Panc1 (cell line): Measurements from ENCODE around the gene FOXP4. TPM values are rescaled to one million over a fixed set of nuclear protein-coding genes. Genes with fewer than 3 reads are reported as not detected.

ENCODE experiments used
- ATAC-seq: fragments of 200-7000 bp; cut with Tn5 transposase; 2 replicates; pipeline ENCODE4 v1.9.1; 2020; ENCODE audit warnings: mild to moderate bottlenecking, moderate library complexity
- BruUV-seq: library from RNA; stranded (reverse); fragments of 400-500 nt; replicated peaks from 2 replicates; lab custom pipeline; 2021; lab: Mats Ljungman, UMichigan
- CTCF ChIA-PET: fragments of 300-600 bp; sonication (Branson Sonifier 250); formaldehyde crosslinking; loops from one replicate; lab custom pipeline; 2022; ENCODE audit warnings: antibody characterized with exemption; lab: Charles Lee
- POLR2A ChIA-PET: fragments of 300-600 bp; sonication (Branson Sonifier 250); formaldehyde crosslinking; loops from one replicate; lab custom pipeline; 2022; ENCODE audit warnings: antibody characterized with exemption; lab: Charles Lee
- DNase-seq: peaks from one replicate; pipeline ENCODE4 v3.0.0-alpha.2; 2010; ENCODE audit warnings: low read depth, low spot score
- H3K27ac ChIP-seq: 2 replicates; pipeline ENCODE4 v1.5.1; 2011; ENCODE audit warnings: mild to moderate bottlenecking, low read length, inconsistent platforms
- H3K27me3 ChIP-seq: fragments of 200-500 bp; sonication (Bioruptor generic); 2 replicates; pipeline ENCODE4 v1.6.0; 2014; ENCODE audit warnings: low read length, inconsistent platforms; ENCODE audit not compliant: control insufficient read depth, insufficient read depth
- H3K36me3 ChIP-seq: fragments of 200-500 bp; sonication (Bioruptor generic); 2 replicates; pipeline ENCODE4 v1.5.1; 2014; ENCODE audit warnings: inconsistent platforms, mild to moderate bottlenecking, low read length, moderate library complexity; ENCODE audit not compliant: control insufficient read depth, insufficient read depth
- H3K4me1 ChIP-seq: 2 replicates; pipeline ENCODE4 v1.5.1; 2011; ENCODE audit warnings: inconsistent platforms, mild to moderate bottlenecking, low read length, moderate library complexity; ENCODE audit not compliant: control insufficient read depth, insufficient read depth
- H3K4me3 ChIP-seq, 2 experiments: 2 replicates each; pipeline ENCODE4 v1.5.1; 2011 to 2012; ENCODE audit warnings: low read depth in 2 of 2, low read length in 2 of 2, mild to moderate bottlenecking in 2 of 2, inconsistent platforms in 1 of 2, moderate library complexity in 1 of 2
- H3K9me3 ChIP-seq: fragments of 200-500 bp; sonication (Bioruptor generic); 2 replicates; pipeline ENCODE4 v1.5.1; 2014; ENCODE audit warnings: low read depth, mild to moderate bottlenecking, inconsistent platforms, low read length, moderate library complexity; ENCODE audit not compliant: control insufficient read depth, insufficient read depth
- CTCF ChIP-seq: fragments of 450-650 bp; IDR thresholded peaks from 2 replicates; pipeline ENCODE4 v1.5.1; 2017; ENCODE audit warnings: mild to moderate bottlenecking
- POLR2AphosphoS5 ChIP-seq: IDR thresholded peaks from 2 replicates; pipeline ENCODE4 v1.6.1; 2012; ENCODE audit warnings: mild to moderate bottlenecking, low read depth, low read length, moderate library complexity
- REST ChIP-seq, 2 experiments: IDR thresholded peaks; 2 replicates each; pipeline ENCODE4 v1.6.1; 2011 to 2012; ENCODE audit warnings: low read depth in 2 of 2, control low read depth in 1 of 2, low read length in 1 of 2, mild to moderate bottlenecking in 1 of 2, moderate library complexity in 1 of 2; ENCODE audit not compliant: insufficient read depth in 1 of 2
- SIN3A ChIP-seq: IDR thresholded peaks from 2 replicates; pipeline ENCODE4 v1.6.1; 2012; ENCODE audit warnings: low read depth, mild to moderate bottlenecking, low read length, moderate library complexity, borderline replicate concordance; ENCODE audit not compliant: insufficient read depth
- TCF7L2 ChIP-seq: IDR thresholded peaks from 2 replicates; pipeline ENCODE4 v1.6.1; 2011; ENCODE audit warnings: mild to moderate bottlenecking, low read depth, low read length, inconsistent platforms
- in situ Hi-C: cut with HindIII; loops from 2 replicates; pipeline ENCODE4 v1.10.0; 2016; ENCODE audit warnings: low sequenced_read_pairs, low pct_unique_long_range_greater_than_20kb
- intact Hi-C: fragments of 100-400 bp; cut with micrococcal nuclease; formaldehyde crosslinking; loops from one replicate; pipeline ENCODE4 v1.10.0; 2022; ENCODE audit not compliant: unreplicated experiment
- total RNA-seq: library from RNA; stranded (reverse); gene quantifications from one replicate; pipeline ENCODE4 v1.2.1, GENCODE V29; 2021; ENCODE audit not compliant: unreplicated experiment

Gene FOXP4
- total RNA-seq, 1 experiment from 2014 or later, result 30.4 TPM

GRCh38 chr6:41587131-41587879 lies 41.1 kb downstream of the FOXP4 start:
- POLR2A ChIA-PET, result no interaction called here
- intact Hi-C loops, result no loop called here

GRCh38 chr6:41588111-41588510 lies 41.9 kb downstream of the FOXP4 start:
- no TSS peak for BruUV-seq
- CTCF ChIA-PET, result no interaction called here
- Histone ChIP-seq H3K27ac (no peak overlapping the region), H3K36me3 (no peaks in the 10 kb centered on the region), H3K4me3 (no peak overlapping the region), H3K27me3 (no peaks in the 10 kb centered on the region), H3K4me1 (no peaks in the 10 kb centered on the region), H3K9me3 (no peaks in the 10 kb centered on the region)
- intact Hi-C loops, result no loop called here
- ATAC-seq (no peak), DNase-seq (no peak)
- TF ChIP-seq REST (IDR thresholded peaks at IDR 0.05; ENCODE audit: insufficient read depth in 1 of 2, low read depth in 2 of 2, low read length in 1 of 2), result no peak
- no peak for TF ChIP-seq CTCF
- TF ChIP-seq POLR2AphosphoS5, result no peak
- no peak for TF ChIP-seq SIN3A
- no peak for TF ChIP-seq TCF7L2
- in situ Hi-C loops, result no loop called here
- POLR2A ChIA-PET, result no interaction called here

More at GRCh38 chr6:41587131-41587879, 41.1 kb downstream of the FOXP4 start:
- CTCF ChIA-PET, result no interaction called here
- TF ChIP-seq REST (IDR thresholded peaks at IDR 0.05; ENCODE audit: insufficient read depth in 1 of 2, low read depth in 2 of 2, low read length in 1 of 2), result no peak
- no peak for TF ChIP-seq POLR2AphosphoS5
- TF ChIP-seq TCF7L2, result no peak
- TF ChIP-seq SIN3A, result no peak
- TF ChIP-seq CTCF, result no peak
- in situ Hi-C loops, result no loop called here
- Histone ChIP-seq H3K27ac (no peak overlapping the region), H3K27me3 (no peaks in the 10 kb centered on the region), H3K36me3 (no peaks in the 10 kb centered on the region), H3K9me3 (no peaks in the 10 kb centered on the region), H3K4me3 (no peak overlapping the region), H3K4me1 (no peaks in the 10 kb centered on the region)
- ATAC-seq (no peak), DNase-seq (no peak)
- no TSS peak for BruUV-seq
